VCaP (cell line): ENCODE measurements around the gene SCN8A.

Experiments used
- H3K27ac ChIP-seq: fragments of 450-650 bp; 2 replicates; pipeline ENCODE4 v1.5.1; 2017
- TF ChIP-seq, protein P1 (sequence below): fragments of 450-650 bp; conservative IDR thresholded peaks from 2 replicates; pipeline ENCODE4 v1.5.1; 2017; ENCODE audit warnings: mild to moderate bottlenecking, moderate library complexity

Gene SCN8A

DNA sequence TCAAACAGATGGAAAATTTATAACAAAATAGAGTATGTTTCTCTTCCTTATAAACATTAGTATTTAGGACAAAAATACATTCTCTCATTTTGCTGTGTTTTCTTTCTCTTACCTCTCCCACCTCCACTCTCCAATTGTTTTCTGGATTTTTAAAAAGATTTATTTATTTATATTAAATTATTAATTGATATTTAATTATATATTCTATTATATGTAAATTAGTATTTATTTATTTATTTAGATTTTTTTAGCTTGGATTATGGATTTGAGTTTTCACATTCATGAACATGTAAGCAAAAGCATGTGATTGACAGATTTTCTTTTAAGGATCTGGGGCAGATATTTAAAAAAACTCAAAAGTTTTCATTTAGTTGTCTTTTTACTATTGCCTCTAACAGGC, 35.6 kb downstream of the SCN8A start:
- TF ChIP-seq, protein P1, sequence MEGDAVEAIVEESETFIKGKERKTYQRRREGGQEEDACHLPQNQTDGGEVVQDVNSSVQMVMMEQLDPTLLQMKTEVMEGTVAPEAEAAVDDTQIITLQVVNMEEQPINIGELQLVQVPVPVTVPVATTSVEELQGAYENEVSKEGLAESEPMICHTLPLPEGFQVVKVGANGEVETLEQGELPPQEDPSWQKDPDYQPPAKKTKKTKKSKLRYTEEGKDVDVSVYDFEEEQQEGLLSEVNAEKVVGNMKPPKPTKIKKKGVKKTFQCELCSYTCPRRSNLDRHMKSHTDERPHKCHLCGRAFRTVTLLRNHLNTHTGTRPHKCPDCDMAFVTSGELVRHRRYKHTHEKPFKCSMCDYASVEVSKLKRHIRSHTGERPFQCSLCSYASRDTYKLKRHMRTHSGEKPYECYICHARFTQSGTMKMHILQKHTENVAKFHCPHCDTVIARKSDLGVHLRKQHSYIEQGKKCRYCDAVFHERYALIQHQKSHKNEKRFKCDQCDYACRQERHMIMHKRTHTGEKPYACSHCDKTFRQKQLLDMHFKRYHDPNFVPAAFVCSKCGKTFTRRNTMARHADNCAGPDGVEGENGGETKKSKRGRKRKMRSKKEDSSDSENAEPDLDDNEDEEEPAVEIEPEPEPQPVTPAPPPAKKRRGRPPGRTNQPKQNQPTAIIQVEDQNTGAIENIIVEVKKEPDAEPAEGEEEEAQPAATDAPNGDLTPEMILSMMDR = no peak
- H3K27ac ChIP-seq = no peak overlapping the region

DNA sequence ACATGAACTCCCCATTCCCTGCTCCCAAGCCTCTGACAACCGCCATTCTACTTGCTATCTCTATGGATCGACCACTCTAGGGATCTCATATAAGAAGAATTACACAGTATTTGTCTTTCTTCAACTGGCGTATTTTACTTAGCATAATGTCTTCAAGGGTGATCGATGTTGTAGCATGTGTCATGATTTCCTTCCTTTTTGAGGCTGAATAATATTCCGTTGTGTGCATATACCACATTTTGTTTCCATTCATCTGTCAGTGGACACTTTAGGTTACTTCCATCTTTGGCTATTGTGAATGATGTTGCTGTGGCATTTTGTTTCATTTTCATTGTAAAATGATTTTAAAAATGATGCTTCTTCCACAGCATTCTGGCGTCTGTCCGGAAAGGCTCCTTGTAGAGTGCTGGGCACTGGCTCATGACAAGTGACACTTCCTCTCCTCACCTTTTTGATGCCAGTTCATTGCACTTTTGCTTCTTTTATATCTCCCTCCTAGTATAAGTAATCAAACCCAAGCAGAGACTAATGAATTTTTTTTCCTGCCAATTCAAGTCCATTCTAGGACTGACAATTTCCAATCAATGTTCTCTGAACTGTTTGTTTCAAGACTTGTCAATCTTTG, 39.3 kb downstream of the SCN8A start:
- no peak overlapping the region for H3K27ac ChIP-seq
- TF ChIP-seq, protein P1 = no peak

DNA sequence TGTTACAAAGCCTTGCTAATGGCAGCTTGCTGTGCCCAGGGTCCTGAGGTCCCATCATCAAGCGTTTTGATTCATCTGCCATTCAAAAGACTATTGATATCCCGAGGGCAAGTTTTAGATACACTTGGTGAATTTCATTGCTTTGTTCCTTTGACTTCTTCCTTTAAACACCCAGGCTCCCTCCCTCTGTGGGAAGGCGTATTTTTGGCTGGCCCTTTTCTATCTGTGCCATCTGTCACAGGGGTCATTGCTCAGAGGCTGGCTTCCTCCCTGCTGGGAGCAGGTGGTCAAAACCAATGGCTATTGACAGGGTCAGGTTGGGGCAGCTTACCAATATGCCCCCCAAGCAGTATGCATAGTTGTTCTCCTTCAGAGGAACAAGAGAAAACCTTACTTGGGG, 40.0 kb downstream of the SCN8A start:
- H3K27ac ChIP-seq = no peak overlapping the region; the same call in 1 of the 2 replicates
- TF ChIP-seq, protein P1 = no peak

DNA sequence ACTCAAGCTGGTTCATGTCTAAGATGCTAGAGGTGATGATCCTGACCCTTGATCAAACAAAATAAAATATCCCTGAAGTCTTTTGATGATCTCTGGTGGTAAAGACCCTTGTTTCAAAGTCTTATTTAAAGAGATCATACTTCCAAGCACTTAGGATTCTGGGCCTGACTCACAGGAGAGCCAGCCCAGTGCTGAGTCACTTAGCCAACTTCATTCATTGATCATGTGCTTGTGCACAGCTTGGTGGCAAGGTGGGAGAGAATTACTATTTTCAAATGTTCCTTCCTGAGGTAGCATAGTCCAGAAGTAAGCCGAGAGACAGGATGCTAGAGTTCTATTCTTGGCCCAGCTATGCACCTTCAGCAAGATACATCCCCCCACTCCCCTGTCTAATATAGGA, 40.6 kb downstream of the SCN8A start:
- TF ChIP-seq, protein P1 = no peak
- peak overlapping the region; percentile 55 for H3K27ac ChIP-seq

DNA sequence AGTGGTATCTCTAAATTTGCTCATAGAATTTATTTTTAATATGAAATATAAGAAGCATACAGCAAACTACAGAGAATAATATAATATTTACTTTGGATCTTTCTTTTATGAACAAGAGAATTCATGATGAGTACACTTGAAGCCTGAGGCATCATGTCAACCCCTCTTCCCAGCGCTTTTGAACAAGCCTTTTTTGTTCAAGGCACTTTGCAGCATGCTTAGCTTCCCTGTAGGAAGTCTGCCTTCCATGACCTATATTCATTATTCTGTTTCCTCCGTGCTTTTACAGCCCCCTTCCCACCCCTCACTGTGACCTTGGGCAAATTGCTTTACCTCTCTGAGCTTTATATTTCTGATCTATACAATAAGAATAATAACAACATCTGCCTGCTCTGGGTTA, 41.6 kb downstream of the SCN8A start:
- peak overlapping the region; percentile 55 for H3K27ac ChIP-seq
- TF ChIP-seq, protein P1 = no peak

DNA sequence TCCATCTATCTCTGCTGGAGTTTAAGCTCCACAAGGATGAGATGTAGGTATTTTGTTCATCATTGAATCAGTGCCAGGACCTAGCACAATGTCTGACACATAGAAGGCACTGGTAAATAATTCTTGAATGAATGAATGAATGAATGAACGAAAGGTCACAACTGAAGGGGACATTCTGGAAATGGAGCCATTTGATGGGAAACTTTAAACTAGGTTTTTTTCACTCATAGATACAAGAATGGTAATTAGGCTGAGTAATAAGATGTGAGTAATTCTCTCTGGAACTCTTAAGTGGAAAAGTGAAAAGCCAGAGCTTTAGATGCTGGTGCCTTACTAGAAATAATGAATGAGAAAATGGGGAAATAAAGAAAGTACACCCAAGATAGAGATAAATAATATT, 44.3 kb downstream of the SCN8A start:
- no peak overlapping the region for H3K27ac ChIP-seq

DNA sequence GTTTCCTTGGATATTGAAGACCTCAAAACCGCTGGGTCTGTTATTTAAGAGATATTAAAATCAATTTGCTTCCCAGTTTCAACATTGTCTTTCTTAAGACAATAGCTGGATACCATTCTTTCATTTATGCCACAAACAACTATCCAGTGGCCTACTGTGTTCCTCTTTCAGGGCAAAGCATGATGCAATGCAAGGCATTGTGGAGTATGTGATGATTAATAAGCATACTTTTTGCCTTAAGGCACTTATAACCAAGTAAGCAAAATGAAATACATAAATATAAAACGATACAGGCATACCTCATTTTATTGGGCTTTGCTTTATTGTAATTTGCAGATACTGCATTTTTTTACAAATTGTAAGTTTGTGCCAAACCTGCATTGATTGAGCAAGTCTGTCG, 45.5 kb downstream of the SCN8A start:
- TF ChIP-seq, protein P1 = no peak
- H3K27ac ChIP-seq = no peak overlapping the region

More for the DNA sequence above, 44.3 kb downstream of the SCN8A start:
- TF ChIP-seq, protein P1 = no peak
